B cell (primary cell): Measurements from ENCODE around the gene PTPRM. TPM values are rescaled to one million over a fixed set of nuclear protein-coding genes. Genes with fewer than 3 reads are reported as not detected.

ENCODE experiments used
- ATAC-seq: fragments of 200-7000 bp; cut with Tn5 transposase; one replicate; pipeline ENCODE4 v1.10.0; 2021; ENCODE audit warnings: low read depth, mild to moderate bottlenecking, moderate number of reproducible peaks, moderate library complexity
- CTCF ChIA-PET: fragments of 350-600 bp; sonication (Branson Sonifier 250); formaldehyde crosslinking; loops from one replicate; lab custom pipeline; 2021; ENCODE audit warnings: antibody characterized with exemption, inconsistent platforms; lab: Charles Lee
- POLR2A ChIA-PET: fragments of 350-600 bp; sonication (Branson Sonifier 250); formaldehyde crosslinking; loops from one replicate; lab custom pipeline; 2021; ENCODE audit warnings: antibody characterized with exemption; lab: Charles Lee
- DNase-seq: peaks from one replicate; pipeline ENCODE4 v3.0.0; 2013
- H2AFZ ChIP-seq: 2 replicates; pipeline ENCODE4 v1.6.1; 2012; ENCODE audit warnings: mild to moderate bottlenecking, low read depth, low read length; ENCODE audit not compliant: insufficient read depth, poor library complexity, severe bottlenecking
- H3K27ac ChIP-seq, 2 donors: 1 replicate in 1 of 2; 2 replicates in 1 of 2; pipeline ENCODE4 v1.5.1; 2012 to 2013; ENCODE audit warnings: low read length in 2 of 2, mild to moderate bottlenecking in 2 of 2, moderate library complexity in 1 of 2
- H3K27me3 ChIP-seq, 4 experiments: fragments of 200-600 bp in 1 of 4; sonication (generic) in 1 of 4; replicated peaks in 1 of 4; 1 replicate in 2 of 4; 2 replicates in 2 of 4; pipeline versions ENCODE4 v1.6.1 to v1.7.0; 2013 to 2016; ENCODE audit warnings: low read length in 3 of 4, mild to moderate bottlenecking in 2 of 4, mixed read lengths in 1 of 4, moderate library complexity in 1 of 4; ENCODE audit not compliant: insufficient read depth in 4 of 4, control insufficient read depth in 3 of 4; ENCODE audit errors: control extremely low read depth in 1 of 4
- H3K36me3 ChIP-seq, 2 experiments: replicated peaks in 1 of 2; 1 replicate in 1 of 2; 2 replicates in 1 of 2; pipeline versions ENCODE4 v1.6.1 to v1.7.1; 2013; ENCODE audit warnings: low read length in 1 of 2; ENCODE audit not compliant: insufficient read depth in 2 of 2, control insufficient read depth in 1 of 2; ENCODE audit errors: control extremely low read depth in 1 of 2, extremely low read depth in 1 of 2
- H3K4me1 ChIP-seq, 2 donors: fragments of 200-600 bp in 1 of 2; sonication (generic) in 1 of 2; 1 replicate in 1 of 2; 2 replicates in 1 of 2; pipeline versions ENCODE4 v1.5.1 to v1.6.1; 2013 to 2017; ENCODE audit warnings: low read length in 2 of 2; ENCODE audit not compliant: control insufficient read depth in 2 of 2, insufficient read depth in 2 of 2
- H3K4me2 ChIP-seq: replicated peaks from 2 replicates; pipeline ENCODE3; 2012; ENCODE audit warnings: mild to moderate bottlenecking, low read depth, low read length; ENCODE audit not compliant: poor library complexity, severe bottlenecking
- H3K4me3 ChIP-seq, 5 experiments: fragments of 200-600 bp in 1 of 5; sonication (generic) in 1 of 5; 1 replicate in 3 of 5; 2 replicates in 2 of 5; pipeline versions ENCODE4 v1.5.1 to v1.7.0; 2011 to 2016; ENCODE audit warnings: low read length in 4 of 5, mild to moderate bottlenecking in 4 of 5, low read depth in 2 of 5, control low read depth in 1 of 5, moderate library complexity in 1 of 5; ENCODE audit not compliant: insufficient read depth in 1 of 5; ENCODE audit errors: control extremely low read depth in 1 of 5, extremely low read depth in 1 of 5
- H3K79me2 ChIP-seq: fragments of 200-600 bp; sonication (generic); one replicate; pipeline ENCODE4 v1.6.0; 2016; ENCODE audit warnings: low read length; ENCODE audit not compliant: control insufficient read depth, insufficient read depth
- H3K9ac ChIP-seq: fragments of 200-600 bp; sonication (generic); 2 replicates; pipeline ENCODE4 v1.6.1; 2017; ENCODE audit warnings: mild to moderate bottlenecking, low read length, moderate library complexity
- H3K9me3 ChIP-seq, 3 donors: one replicate each; pipeline versions ENCODE4 v1.6.1 to v1.7.1; 2013; ENCODE audit warnings: low read length in 2 of 3; ENCODE audit not compliant: control insufficient read depth in 2 of 3, insufficient read depth in 1 of 3; ENCODE audit errors: control extremely low read depth in 1 of 3
- H4K20me1 ChIP-seq: 2 replicates; pipeline ENCODE4 v1.6.0; 2012; ENCODE audit warnings: mild to moderate bottlenecking, low read length; ENCODE audit not compliant: insufficient read depth, control insufficient read depth, poor library complexity, severe bottlenecking
- H3K27ac Mint-ChIP-seq: one replicate; pipeline ENCODE4 v1.8.0; 2021; ENCODE audit warnings: mixed read lengths
- H3K27me3 Mint-ChIP-seq: one replicate; pipeline ENCODE4 v1.8.0; 2021; ENCODE audit warnings: mixed read lengths
- H3K4me1 Mint-ChIP-seq: one replicate; pipeline ENCODE4 v1.8.0; 2021; ENCODE audit warnings: mixed read lengths
- H3K4me3 Mint-ChIP-seq: one replicate; pipeline ENCODE4 v1.8.0; 2021; ENCODE audit warnings: mixed read lengths
- H3K9me3 Mint-ChIP-seq: one replicate; pipeline ENCODE4 v1.8.0; 2022; ENCODE audit warnings: mixed read lengths; ENCODE audit not compliant: insufficient read depth
- EZH2 ChIP-seq: IDR thresholded peaks from 2 replicates; pipeline ENCODE4 v1.6.1; 2012; ENCODE audit warnings: borderline replicate concordance, low read depth, mild to moderate bottlenecking, moderate library complexity, low read length; ENCODE audit not compliant: insufficient read depth, poor library complexity, severe bottlenecking
- WGBS: methylation state at CpG from one replicate; pipeline ENCODE4 v1.1.5; 2013; ENCODE audit warnings: missing lambda C conversion rate; ENCODE audit not compliant: insufficient coverage; 5-methylcytosine and 5-hydroxymethylcytosine counted together
- intact Hi-C: fragments of 100-400 bp; cut with micrococcal nuclease; formaldehyde crosslinking; loops from one replicate; pipeline ENCODE4 v1.10.0; 2022
- polyA plus RNA-seq: library from polyadenylated mRNA; depleted of rRNA; stranded (reverse); fragments of >200 nt; gene quantifications from 2 replicates; pipeline ENCODE4 v1.2.3, GENCODE V29; 2012
- total RNA-seq, 2 donors: library from RNA; stranded (reverse); fragments of 120-200 nt in 1 of 2; gene quantifications; 1 replicate in 1 of 2; 2 replicates in 1 of 2; pipeline versions ENCODE4 v1.2.3 to v1.2.4, GENCODE V29; 2013 to 2022
- TF ChIP-seq, protein P1 (sequence below): fragments of 200-600 bp; IDR thresholded peaks from one replicate; pipeline ENCODE4 v1.8.0; 2022; ENCODE audit warnings: antibody characterized with exemption, mild to moderate bottlenecking

Gene PTPRM
- total and polyA plus RNA-seq, 2 donors (not counting 1 experiment from before 2014, with no cell fraction given) = 0.20 to 0.89 TPM

DNA sequence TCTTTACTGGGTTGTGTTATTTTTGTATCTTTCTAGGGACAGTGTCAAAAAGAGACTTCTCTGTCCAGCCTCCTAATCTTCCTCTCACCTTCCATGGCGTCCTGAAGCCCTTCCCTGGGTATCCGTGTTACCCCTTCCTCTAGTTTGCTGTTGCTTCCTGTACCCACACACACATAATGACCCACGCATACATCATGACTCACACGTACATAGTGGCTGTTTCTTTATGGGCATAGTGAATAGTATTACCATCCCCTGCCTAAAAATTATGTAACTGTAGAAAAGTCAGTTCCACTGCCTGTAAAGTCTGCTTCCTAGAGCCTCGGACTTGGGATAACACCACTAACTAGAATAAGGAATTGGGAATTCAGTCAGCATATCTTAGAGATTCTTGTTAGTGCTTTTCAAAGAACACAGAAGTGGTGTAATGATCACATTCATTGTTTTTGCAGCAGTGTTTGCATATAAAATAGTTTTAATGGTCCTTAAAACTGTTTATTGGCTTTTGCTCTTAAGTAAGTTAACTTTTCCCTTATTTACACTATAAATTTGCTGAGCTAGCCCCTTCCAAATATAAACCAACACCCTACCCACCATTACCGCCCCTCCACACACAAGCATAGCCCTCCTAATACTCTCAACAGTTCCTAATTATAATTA, 733.8 kb downstream of the PTPRM start:
- H3K4me3 ChIP-seq = no peak overlapping the region
- H2AFZ ChIP-seq = no peak overlapping the region
- H3K79me2 ChIP-seq = no peaks in the 10 kb centered on the region
- ATAC-seq (no peak), DNase-seq (no peak)
- TF ChIP-seq, protein P1, sequence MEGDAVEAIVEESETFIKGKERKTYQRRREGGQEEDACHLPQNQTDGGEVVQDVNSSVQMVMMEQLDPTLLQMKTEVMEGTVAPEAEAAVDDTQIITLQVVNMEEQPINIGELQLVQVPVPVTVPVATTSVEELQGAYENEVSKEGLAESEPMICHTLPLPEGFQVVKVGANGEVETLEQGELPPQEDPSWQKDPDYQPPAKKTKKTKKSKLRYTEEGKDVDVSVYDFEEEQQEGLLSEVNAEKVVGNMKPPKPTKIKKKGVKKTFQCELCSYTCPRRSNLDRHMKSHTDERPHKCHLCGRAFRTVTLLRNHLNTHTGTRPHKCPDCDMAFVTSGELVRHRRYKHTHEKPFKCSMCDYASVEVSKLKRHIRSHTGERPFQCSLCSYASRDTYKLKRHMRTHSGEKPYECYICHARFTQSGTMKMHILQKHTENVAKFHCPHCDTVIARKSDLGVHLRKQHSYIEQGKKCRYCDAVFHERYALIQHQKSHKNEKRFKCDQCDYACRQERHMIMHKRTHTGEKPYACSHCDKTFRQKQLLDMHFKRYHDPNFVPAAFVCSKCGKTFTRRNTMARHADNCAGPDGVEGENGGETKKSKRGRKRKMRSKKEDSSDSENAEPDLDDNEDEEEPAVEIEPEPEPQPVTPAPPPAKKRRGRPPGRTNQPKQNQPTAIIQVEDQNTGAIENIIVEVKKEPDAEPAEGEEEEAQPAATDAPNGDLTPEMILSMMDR = no peak
- TF ChIP-seq EZH2 = no peak
- no peaks in the 10 kb centered on the region for H3K27me3 ChIP-seq
- Mint-ChIP-seq H3K27ac (no peak overlapping the region), H3K9me3 (no peaks in the 10 kb centered on the region), H3K4me3 (no peak overlapping the region), H3K4me1 (no peaks in the 10 kb centered on the region), H3K27me3 (no peaks in the 10 kb centered on the region)
- H3K27ac ChIP-seq = no peak overlapping the region
- H3K36me3 ChIP-seq = no peaks in the 10 kb centered on the region
- H4K20me1 ChIP-seq = no peaks in the 10 kb centered on the region
- no peak overlapping the region for H3K4me2 ChIP-seq
- intact Hi-C loops = no loop called here
- no peak overlapping the region for H3K9ac ChIP-seq
- POLR2A ChIA-PET = no interaction called here
- CTCF ChIA-PET = no interaction called here
- H3K9me3 ChIP-seq = no peaks in the 10 kb centered on the region
- no peaks in the 10 kb centered on the region for H3K4me1 ChIP-seq
- WGBS = 71% methylated on average over 1 of the region's 6 CpGs

DNA sequence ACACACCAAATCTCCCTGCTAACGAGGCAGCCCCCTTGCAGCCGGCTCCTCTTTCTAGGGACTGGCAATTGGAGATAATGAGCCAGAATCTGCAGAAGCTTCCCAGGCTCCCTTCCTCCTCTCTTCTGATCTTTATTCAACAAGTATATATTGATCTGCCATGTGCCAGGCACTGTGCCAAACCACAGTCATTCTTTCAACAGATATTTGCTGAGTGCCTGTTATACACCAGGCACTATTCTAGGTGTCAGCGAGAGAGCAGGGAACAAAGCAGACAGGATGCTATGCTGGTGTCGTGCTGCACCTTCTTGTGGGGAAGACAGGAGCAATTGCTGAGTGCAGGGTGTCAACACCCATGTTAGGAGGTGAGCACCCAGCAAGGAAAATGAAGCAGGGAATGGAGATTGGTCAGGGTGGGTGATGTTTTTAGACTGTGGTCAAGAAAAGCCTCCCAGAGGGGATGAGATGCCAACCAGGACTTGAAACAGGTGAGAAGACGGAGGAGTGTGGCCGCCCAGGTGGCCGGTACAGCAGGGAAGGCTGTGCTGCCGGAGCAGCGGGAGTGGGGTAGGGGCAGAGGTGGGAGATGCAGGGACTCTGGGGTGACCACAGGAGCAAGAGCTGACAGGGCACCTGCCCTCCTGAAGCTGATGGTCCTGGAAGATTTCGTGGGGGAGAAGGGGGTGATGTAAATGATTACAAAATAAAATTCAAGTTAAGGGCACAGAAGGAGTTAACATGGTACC, 734.5 kb downstream of the PTPRM start:
- Histone ChIP-seq H4K20me1 (no peaks in the 10 kb centered on the region), H3K9ac (no peak overlapping the region), H3K27ac (no peak overlapping the region), H3K9me3 (no peaks in the 10 kb centered on the region), H3K79me2 (no peaks in the 10 kb centered on the region), H3K36me3 (no peaks in the 10 kb centered on the region), H3K4me1 (no peaks in the 10 kb centered on the region), H3K4me3 (no peak overlapping the region), H3K4me2 (no peak overlapping the region), H3K27me3 (no peaks in the 10 kb centered on the region), H2AFZ (no peak overlapping the region)
- Mint-ChIP-seq H3K4me1 (no peaks in the 10 kb centered on the region), H3K4me3 (no peak overlapping the region), H3K9me3 (no peaks in the 10 kb centered on the region), H3K27me3 (no peaks in the 10 kb centered on the region), H3K27ac (no peak overlapping the region)
- POLR2A ChIA-PET = no interaction called here
- DNase-seq = no peak
- ATAC-seq = no peak
- CTCF ChIA-PET = no interaction called here
- no peak for TF ChIP-seq EZH2
- TF ChIP-seq, protein P1 = no peak
- 77% methylated on average over 10 of the region's 10 CpGs for WGBS
- intact Hi-C loops = no loop called here
